Panc1 (cell line): ENCODE data around the gene ZNF407. TPM values are rescaled to one million over a fixed set of nuclear protein-coding genes. Genes with fewer than 3 reads are reported as not detected.

Source experiments
- ATAC-seq: fragments of 200-7000 bp; cut with Tn5 transposase; 2 replicates; pipeline ENCODE4 v1.9.1; 2020; ENCODE audit warnings: mild to moderate bottlenecking, moderate library complexity
- BruUV-seq: library from RNA; stranded (reverse); fragments of 400-500 nt; replicated peaks from 2 replicates; lab custom pipeline; 2021; lab: Mats Ljungman, UMichigan
- CTCF ChIA-PET: fragments of 300-600 bp; sonication (Branson Sonifier 250); formaldehyde crosslinking; loops from one replicate; lab custom pipeline; 2022; ENCODE audit warnings: antibody characterized with exemption; lab: Charles Lee
- POLR2A ChIA-PET: fragments of 300-600 bp; sonication (Branson Sonifier 250); formaldehyde crosslinking; loops from one replicate; lab custom pipeline; 2022; ENCODE audit warnings: antibody characterized with exemption; lab: Charles Lee
- DNase-seq: peaks from one replicate; pipeline ENCODE4 v3.0.0-alpha.2; 2010; ENCODE audit warnings: low read depth, low spot score
- H3K27ac ChIP-seq: 2 replicates; pipeline ENCODE4 v1.5.1; 2011; ENCODE audit warnings: mild to moderate bottlenecking, low read length, inconsistent platforms
- H3K27me3 ChIP-seq: fragments of 200-500 bp; sonication (Bioruptor generic); 2 replicates; pipeline ENCODE4 v1.6.0; 2014; ENCODE audit warnings: low read length, inconsistent platforms; ENCODE audit not compliant: control insufficient read depth, insufficient read depth
- H3K36me3 ChIP-seq: fragments of 200-500 bp; sonication (Bioruptor generic); 2 replicates; pipeline ENCODE4 v1.5.1; 2014; ENCODE audit warnings: inconsistent platforms, mild to moderate bottlenecking, low read length, moderate library complexity; ENCODE audit not compliant: control insufficient read depth, insufficient read depth
- H3K4me1 ChIP-seq: 2 replicates; pipeline ENCODE4 v1.5.1; 2011; ENCODE audit warnings: inconsistent platforms, mild to moderate bottlenecking, low read length, moderate library complexity; ENCODE audit not compliant: control insufficient read depth, insufficient read depth
- H3K4me3 ChIP-seq, 2 experiments: 2 replicates each; pipeline ENCODE4 v1.5.1; 2011 to 2012; ENCODE audit warnings: low read depth in 2 of 2, low read length in 2 of 2, mild to moderate bottlenecking in 2 of 2, inconsistent platforms in 1 of 2, moderate library complexity in 1 of 2
- H3K9me3 ChIP-seq: fragments of 200-500 bp; sonication (Bioruptor generic); 2 replicates; pipeline ENCODE4 v1.5.1; 2014; ENCODE audit warnings: low read depth, mild to moderate bottlenecking, inconsistent platforms, low read length, moderate library complexity; ENCODE audit not compliant: control insufficient read depth, insufficient read depth
- POLR2AphosphoS5 ChIP-seq: IDR thresholded peaks from 2 replicates; pipeline ENCODE4 v1.6.1; 2012; ENCODE audit warnings: mild to moderate bottlenecking, low read depth, low read length, moderate library complexity
- SIN3A ChIP-seq: IDR thresholded peaks from 2 replicates; pipeline ENCODE4 v1.6.1; 2012; ENCODE audit warnings: low read depth, mild to moderate bottlenecking, low read length, moderate library complexity, borderline replicate concordance; ENCODE audit not compliant: insufficient read depth
- TCF7L2 ChIP-seq: IDR thresholded peaks from 2 replicates; pipeline ENCODE4 v1.6.1; 2011; ENCODE audit warnings: mild to moderate bottlenecking, low read depth, low read length, inconsistent platforms
- in situ Hi-C: cut with HindIII; loops from 2 replicates; pipeline ENCODE4 v1.10.0; 2016; ENCODE audit warnings: low sequenced_read_pairs, low pct_unique_long_range_greater_than_20kb
- intact Hi-C: fragments of 100-400 bp; cut with micrococcal nuclease; formaldehyde crosslinking; loops from one replicate; pipeline ENCODE4 v1.10.0; 2022; ENCODE audit not compliant: unreplicated experiment
- total RNA-seq: library from RNA; stranded (reverse); gene quantifications from one replicate; pipeline ENCODE4 v1.2.1, GENCODE V29; 2021; ENCODE audit not compliant: unreplicated experiment
- TF ChIP-seq, protein P1 (sequence below): fragments of 450-650 bp; IDR thresholded peaks from 2 replicates; pipeline ENCODE4 v1.5.1; 2017; ENCODE audit warnings: mild to moderate bottlenecking
- TF ChIP-seq, protein P2 (sequence below), 2 experiments: IDR thresholded peaks; 2 replicates each; pipeline ENCODE4 v1.6.1; 2011 to 2012; ENCODE audit warnings: low read depth in 2 of 2, control low read depth in 1 of 2, low read length in 1 of 2, mild to moderate bottlenecking in 1 of 2, moderate library complexity in 1 of 2; ENCODE audit not compliant: insufficient read depth in 1 of 2

The ZNF407 gene
- total RNA-seq, 1 experiment from 2014 or later = 16.8 TPM

DNA sequence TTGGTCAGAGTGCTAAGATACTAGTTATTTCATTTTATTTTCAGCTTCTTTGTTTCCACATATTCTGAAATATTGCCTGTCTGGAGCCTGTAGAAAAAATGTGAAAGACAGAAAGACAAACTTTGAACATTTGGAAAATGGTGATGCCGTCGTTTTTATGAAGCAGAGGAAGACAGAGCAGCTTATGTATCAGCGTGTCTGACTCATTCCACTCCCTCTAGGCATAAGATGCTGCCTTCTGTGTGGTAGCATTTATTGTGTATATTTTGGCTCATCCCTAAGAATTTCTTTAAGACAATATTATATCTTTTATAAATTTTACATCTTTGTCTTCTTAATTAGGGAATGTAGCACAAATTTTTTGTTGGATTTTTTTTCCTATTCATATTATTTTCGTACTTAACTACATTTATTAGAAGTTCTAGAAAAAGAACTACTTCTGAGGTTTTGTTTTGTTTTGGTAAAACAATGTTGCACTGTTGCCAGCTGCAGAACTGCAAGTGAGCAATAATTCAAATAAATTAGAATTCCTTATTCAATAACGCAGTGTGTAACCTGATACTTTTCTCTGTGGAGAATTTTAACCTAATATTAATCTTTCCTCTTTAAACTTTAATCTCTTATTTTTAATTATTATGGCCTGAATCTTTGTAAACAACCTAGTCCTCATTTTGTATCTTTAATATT lies 300.4 kb downstream of the ZNF407 start:
- peaks cover 20% of the 10 kb centered on the region for H3K4me1 ChIP-seq
- CTCF ChIA-PET = interaction anchor here (0.7 kb wide), 1 partner anchor 143 kb away, joined by 3 read pairs; no protein-coding TSS in a partner anchor
- no peak overlapping the region for H3K27ac ChIP-seq
- POLR2A ChIA-PET = no interaction called here
- no TSS peak for BruUV-seq
- DNase-seq (no peak), ATAC-seq (peak; percentile 68; the same call in 1 of the 2 replicates)
- H3K4me3 ChIP-seq = no peak overlapping the region
- no peaks in the 10 kb centered on the region for H3K27me3 ChIP-seq
- H3K36me3 ChIP-seq = no peaks in the 10 kb centered on the region
- TF ChIP-seq, protein P1, sequence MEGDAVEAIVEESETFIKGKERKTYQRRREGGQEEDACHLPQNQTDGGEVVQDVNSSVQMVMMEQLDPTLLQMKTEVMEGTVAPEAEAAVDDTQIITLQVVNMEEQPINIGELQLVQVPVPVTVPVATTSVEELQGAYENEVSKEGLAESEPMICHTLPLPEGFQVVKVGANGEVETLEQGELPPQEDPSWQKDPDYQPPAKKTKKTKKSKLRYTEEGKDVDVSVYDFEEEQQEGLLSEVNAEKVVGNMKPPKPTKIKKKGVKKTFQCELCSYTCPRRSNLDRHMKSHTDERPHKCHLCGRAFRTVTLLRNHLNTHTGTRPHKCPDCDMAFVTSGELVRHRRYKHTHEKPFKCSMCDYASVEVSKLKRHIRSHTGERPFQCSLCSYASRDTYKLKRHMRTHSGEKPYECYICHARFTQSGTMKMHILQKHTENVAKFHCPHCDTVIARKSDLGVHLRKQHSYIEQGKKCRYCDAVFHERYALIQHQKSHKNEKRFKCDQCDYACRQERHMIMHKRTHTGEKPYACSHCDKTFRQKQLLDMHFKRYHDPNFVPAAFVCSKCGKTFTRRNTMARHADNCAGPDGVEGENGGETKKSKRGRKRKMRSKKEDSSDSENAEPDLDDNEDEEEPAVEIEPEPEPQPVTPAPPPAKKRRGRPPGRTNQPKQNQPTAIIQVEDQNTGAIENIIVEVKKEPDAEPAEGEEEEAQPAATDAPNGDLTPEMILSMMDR = no peak
- no peak for TF ChIP-seq POLR2AphosphoS5
- no peak for TF ChIP-seq SIN3A
- TF ChIP-seq TCF7L2 = no peak
- TF ChIP-seq, protein P2, sequence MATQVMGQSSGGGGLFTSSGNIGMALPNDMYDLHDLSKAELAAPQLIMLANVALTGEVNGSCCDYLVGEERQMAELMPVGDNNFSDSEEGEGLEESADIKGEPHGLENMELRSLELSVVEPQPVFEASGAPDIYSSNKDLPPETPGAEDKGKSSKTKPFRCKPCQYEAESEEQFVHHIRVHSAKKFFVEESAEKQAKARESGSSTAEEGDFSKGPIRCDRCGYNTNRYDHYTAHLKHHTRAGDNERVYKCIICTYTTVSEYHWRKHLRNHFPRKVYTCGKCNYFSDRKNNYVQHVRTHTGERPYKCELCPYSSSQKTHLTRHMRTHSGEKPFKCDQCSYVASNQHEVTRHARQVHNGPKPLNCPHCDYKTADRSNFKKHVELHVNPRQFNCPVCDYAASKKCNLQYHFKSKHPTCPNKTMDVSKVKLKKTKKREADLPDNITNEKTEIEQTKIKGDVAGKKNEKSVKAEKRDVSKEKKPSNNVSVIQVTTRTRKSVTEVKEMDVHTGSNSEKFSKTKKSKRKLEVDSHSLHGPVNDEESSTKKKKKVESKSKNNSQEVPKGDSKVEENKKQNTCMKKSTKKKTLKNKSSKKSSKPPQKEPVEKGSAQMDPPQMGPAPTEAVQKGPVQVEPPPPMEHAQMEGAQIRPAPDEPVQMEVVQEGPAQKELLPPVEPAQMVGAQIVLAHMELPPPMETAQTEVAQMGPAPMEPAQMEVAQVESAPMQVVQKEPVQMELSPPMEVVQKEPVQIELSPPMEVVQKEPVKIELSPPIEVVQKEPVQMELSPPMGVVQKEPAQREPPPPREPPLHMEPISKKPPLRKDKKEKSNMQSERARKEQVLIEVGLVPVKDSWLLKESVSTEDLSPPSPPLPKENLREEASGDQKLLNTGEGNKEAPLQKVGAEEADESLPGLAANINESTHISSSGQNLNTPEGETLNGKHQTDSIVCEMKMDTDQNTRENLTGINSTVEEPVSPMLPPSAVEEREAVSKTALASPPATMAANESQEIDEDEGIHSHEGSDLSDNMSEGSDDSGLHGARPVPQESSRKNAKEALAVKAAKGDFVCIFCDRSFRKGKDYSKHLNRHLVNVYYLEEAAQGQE (IDR thresholded peaks at IDR 0.05; ENCODE audit: insufficient read depth in 1 of 2, low read depth in 2 of 2, low read length in 1 of 2) = no peak
- intact Hi-C loops (loop anchor here (2.0 to 10.0 kb wide), 4 partner anchors 67 to 309 kb away; partner anchors contain the start of gene PTGR3), in situ Hi-C loops (no loop called here)
- no peaks in the 10 kb centered on the region for H3K9me3 ChIP-seq

DNA sequence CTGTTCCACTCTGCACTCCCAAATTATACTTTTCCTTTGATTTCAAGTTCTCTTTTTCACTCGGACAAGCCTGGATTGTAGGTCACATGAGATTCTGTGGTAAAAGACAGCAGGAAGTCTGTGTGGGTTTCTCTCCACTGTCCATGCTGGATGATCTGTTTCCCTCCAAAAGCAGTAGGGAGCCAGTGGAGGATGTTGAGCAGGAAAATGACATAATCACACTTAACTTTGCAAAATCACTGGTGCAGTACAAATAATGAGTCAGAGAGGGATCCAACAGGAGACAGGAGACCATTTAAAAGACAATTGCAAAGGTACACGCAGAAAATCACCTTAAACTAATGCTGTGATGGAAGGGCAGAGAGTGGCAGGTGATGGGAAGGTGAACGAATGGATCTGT lies 301.3 kb downstream of the ZNF407 start:
- Histone ChIP-seq H3K27ac (no peak overlapping the region), H3K4me1 (peaks cover 20% of the 10 kb centered on the region), H3K27me3 (no peaks in the 10 kb centered on the region), H3K36me3 (no peaks in the 10 kb centered on the region), H3K4me3 (no peak overlapping the region), H3K9me3 (no peaks in the 10 kb centered on the region)
- POLR2A ChIA-PET = no interaction called here
- intact Hi-C loops = loop anchor here (5.0 to 10.0 kb wide), 3 partner anchors 143 to 308 kb away; partner anchors contain the start of gene PTGR3
- CTCF ChIA-PET = no interaction called here
- BruUV-seq = no TSS peak
- DNase-seq (no peak), ATAC-seq (no peak)
- in situ Hi-C loops = no loop called here
- TF ChIP-seq TCF7L2 (no peak), POLR2AphosphoS5 (no peak), SIN3A (no peak)
- TF ChIP-seq, protein P2 (IDR thresholded peaks at IDR 0.05; ENCODE audit: insufficient read depth in 1 of 2, low read depth in 2 of 2, low read length in 1 of 2) = no peak
- TF ChIP-seq, protein P1 = no peak
